H9 (cell line): ENCODE measurements around the gene ABHD16B. TPM values are rescaled to one million over a fixed set of nuclear protein-coding genes. Genes with fewer than 3 reads are reported as not detected.

Source experiments
- DNase-seq: peaks from one replicate; pipeline ENCODE4 v3.0.0-alpha.2; 2017
- H2AFZ ChIP-seq: one replicate; pipeline ENCODE4 v1.6.1; 2013; ENCODE audit warnings: mild to moderate bottlenecking, low read length, control low read depth, moderate library complexity
- H2AK5ac ChIP-seq: 2 replicates; pipeline ENCODE4 v1.6.1; 2013; ENCODE audit warnings: low read length, control low read depth, mixed read lengths; ENCODE audit not compliant: insufficient read length
- H2BK120ac ChIP-seq: one replicate; pipeline ENCODE4 v1.6.1; 2013; ENCODE audit warnings: low read depth, mild to moderate bottlenecking, low read length, control low read depth, inconsistent platforms; ENCODE audit not compliant: poor library complexity, severe bottlenecking
- H2BK12ac ChIP-seq: 2 replicates; pipeline ENCODE4 v1.6.1; 2013; ENCODE audit warnings: low read length, control low read depth, mixed read lengths, low read depth; ENCODE audit not compliant: insufficient read length
- H2BK15ac ChIP-seq: 2 replicates; pipeline ENCODE4 v1.6.1; 2013; ENCODE audit warnings: low read depth, low read length, control low read depth
- H2BK20ac ChIP-seq: one replicate; pipeline ENCODE4 v1.6.1; 2013; ENCODE audit warnings: low read depth, mild to moderate bottlenecking, low read length, control low read depth, inconsistent platforms; ENCODE audit not compliant: poor library complexity, severe bottlenecking
- H2BK5ac ChIP-seq: 2 replicates; pipeline ENCODE4 v1.6.1; 2013; ENCODE audit warnings: low read length, control low read depth, mixed read lengths; ENCODE audit not compliant: insufficient read length
- H3K14ac ChIP-seq: 2 replicates; pipeline ENCODE4 v1.6.1; 2013; ENCODE audit warnings: low read length, control low read depth; ENCODE audit not compliant: insufficient read depth
- H3K18ac ChIP-seq: 2 replicates; pipeline ENCODE4 v1.6.1; 2013; ENCODE audit warnings: low read depth, mild to moderate bottlenecking, mixed read lengths, low read length, control low read depth; ENCODE audit not compliant: insufficient read length
- H3K23ac ChIP-seq: 2 replicates; pipeline ENCODE4 v1.6.1; 2013; ENCODE audit warnings: low read length, control low read depth, mixed read lengths, low read depth; ENCODE audit not compliant: insufficient read length
- H3K23me2 ChIP-seq: 2 replicates; pipeline ENCODE4 v1.6.1; 2013; ENCODE audit warnings: low read depth, mild to moderate bottlenecking, mixed read lengths, low read length, control low read depth; ENCODE audit not compliant: insufficient read length, poor library complexity, severe bottlenecking
- H3K27ac ChIP-seq: 2 replicates; pipeline ENCODE4 v1.5.1; 2013; ENCODE audit warnings: low read length, control low read depth, mixed read lengths, low read depth; ENCODE audit not compliant: insufficient read length
- H3K27me3 ChIP-seq: 2 replicates; pipeline ENCODE4 v1.6.1; 2013; ENCODE audit warnings: low read length, control low read depth, inconsistent platforms; ENCODE audit not compliant: insufficient read depth
- H3K4ac ChIP-seq: 2 replicates; pipeline ENCODE4 v1.6.1; 2013; ENCODE audit warnings: low read depth, mild to moderate bottlenecking, control low read depth, inconsistent platforms, low read length, moderate library complexity
- H3K4me1 ChIP-seq: 2 replicates; pipeline ENCODE4 v1.6.1; 2013; ENCODE audit warnings: low read length, control low read depth, inconsistent platforms; ENCODE audit not compliant: insufficient read depth
- H3K4me2 ChIP-seq: 2 replicates; pipeline ENCODE4 v1.6.1; 2013; ENCODE audit warnings: low read length, control low read depth, mixed read lengths; ENCODE audit not compliant: insufficient read length, insufficient read depth
- H3K56ac ChIP-seq: 2 replicates; pipeline ENCODE4 v1.6.1; 2013; ENCODE audit warnings: low read depth, mild to moderate bottlenecking, mixed read lengths, low read length, control low read depth; ENCODE audit not compliant: insufficient read length
- H3K79me1 ChIP-seq: 2 replicates; pipeline ENCODE4 v1.6.1; 2013; ENCODE audit warnings: low read depth, mild to moderate bottlenecking, moderate library complexity, low read length, control low read depth, inconsistent platforms; ENCODE audit not compliant: insufficient read depth, poor library complexity, severe bottlenecking
- H3K79me2 ChIP-seq: 2 replicates; pipeline ENCODE4 v1.6.1; 2013; ENCODE audit warnings: low read length, control low read depth, inconsistent platforms; ENCODE audit not compliant: insufficient read depth
- H3K9ac ChIP-seq: 2 replicates; pipeline ENCODE4 v1.6.1; 2013; ENCODE audit warnings: low read length, control low read depth, mixed read lengths; ENCODE audit not compliant: insufficient read length; ENCODE audit errors: extremely low read depth
- H3K9me3 ChIP-seq: one replicate; pipeline ENCODE4 v1.6.1; 2013; ENCODE audit warnings: low read depth, low read length, inconsistent platforms; ENCODE audit not compliant: control insufficient read depth
- H3T11ph ChIP-seq: one replicate; pipeline ENCODE4 v1.6.1; 2013; ENCODE audit warnings: mild to moderate bottlenecking, low read length, control low read depth, inconsistent platforms
- H4K20me1 ChIP-seq: one replicate; pipeline ENCODE4 v1.6.1; 2013; ENCODE audit not compliant: control insufficient read depth, insufficient read length, insufficient read depth
- H4K5ac ChIP-seq: 2 replicates; pipeline ENCODE4 v1.6.1; 2013; ENCODE audit warnings: low read depth, mild to moderate bottlenecking, mixed read lengths, low read length, control low read depth; ENCODE audit not compliant: insufficient read length
- H4K8ac ChIP-seq: replicated peaks from 2 replicates; pipeline ENCODE4 v1.6.1; 2013; ENCODE audit warnings: low read length, control low read depth, mixed read lengths, low read depth; ENCODE audit not compliant: insufficient read length
- H4K91ac ChIP-seq: 2 replicates; pipeline ENCODE4 v1.6.1; 2013; ENCODE audit warnings: low read depth, mild to moderate bottlenecking, moderate library complexity, mixed read lengths, low read length, control low read depth; ENCODE audit not compliant: insufficient read length
- H3K27ac Mint-ChIP-seq, 3 experiments: 2 replicates in 2 of 3; 3 replicates in 1 of 3; pipeline ENCODE4 v1.8.0; 2020 to 2021; ENCODE audit warnings: mixed read lengths in 3 of 3, mild to moderate bottlenecking in 1 of 3, moderate library complexity in 1 of 3
- H3K27me3 Mint-ChIP-seq: 2 replicates; pipeline ENCODE4 v1.8.0; 2021; ENCODE audit warnings: low read depth, mild to moderate bottlenecking, moderate library complexity, mixed read lengths
- H3K36me3 Mint-ChIP-seq, 3 experiments: 2 replicates in 2 of 3; 3 replicates in 1 of 3; pipeline ENCODE4 v1.8.0; 2020 to 2021; ENCODE audit warnings: low read depth in 3 of 3, mixed read lengths in 3 of 3; ENCODE audit not compliant: insufficient read depth in 1 of 3
- H3K4me1 Mint-ChIP-seq, 2 experiments: 2 replicates each; pipeline ENCODE4 v1.8.0; 2020; ENCODE audit warnings: mixed read lengths in 2 of 2
- H3K4me3 Mint-ChIP-seq, 2 experiments: 2 replicates in 1 of 2; 3 replicates in 1 of 2; pipeline ENCODE4 v1.8.0; 2020 to 2021; ENCODE audit warnings: mild to moderate bottlenecking in 2 of 2, mixed read lengths in 2 of 2, moderate library complexity in 1 of 2
- H3K9me3 Mint-ChIP-seq, 2 experiments: 2 replicates in 1 of 2; 3 replicates in 1 of 2; pipeline ENCODE4 v1.8.0; 2020; ENCODE audit warnings: mild to moderate bottlenecking in 2 of 2, mixed read lengths in 2 of 2, moderate library complexity in 1 of 2
- CTCF ChIP-seq: fragments of 200-600 bp; sonication (generic); conservative IDR thresholded peaks from 3 replicates; pipeline ENCODE4 v1.8.0; 2021; ENCODE audit warnings: antibody characterized with exemption, mild to moderate bottlenecking
- WGBS: extraction: QIAGEN DNeasy Blood & Tissue Kit; methylation state at CpG from one replicate; pipeline ENCODE4 v1.1.7; 2013; ENCODE audit warnings: missing lambda C conversion rate, low lambda C conversion rate, mixed read lengths; ENCODE audit not compliant: insufficient read length; ENCODE audit errors: extremely low coverage; 5-methylcytosine and 5-hydroxymethylcytosine counted together
- total RNA-seq: library from RNA; stranded (reverse); gene quantifications from 2 replicates; pipeline ENCODE4 v1.2.1, GENCODE V29; 2021

The ABHD16B gene
- total RNA-seq, 1 experiment from 2014 or later = not detected

- no peak overlapping the region for H2BK5ac ChIP-seq
- H3K27me3 Mint-ChIP-seq = no peaks in the 10 kb centered on the region
- H2BK12ac ChIP-seq = no peak overlapping the region
- H3K23me2 ChIP-seq = no peaks in the 10 kb centered on the region
- no peaks in the 10 kb centered on the region for H3K27me3 ChIP-seq
- no peaks in the 10 kb centered on the region; the same call in 1 of the 2 replicates for H3K79me2 ChIP-seq
- H3K79me1 ChIP-seq = peaks cover 4% of the 10 kb centered on the region
- peaks cover 0 to 10% (median 3%) of the 10 kb centered on the region in 3 experiments; a peak in 4 of 7 replicates for H3K36me3 Mint-ChIP-seq
- H3K4me3 Mint-ChIP-seq = no peak overlapping the region
- no peak overlapping the region for H3K23ac ChIP-seq
- H4K5ac ChIP-seq = no peak overlapping the region
- H3K9ac ChIP-seq = no peak overlapping the region
- no peak for DNase-seq
- H4K20me1 ChIP-seq = no peaks in the 10 kb centered on the region
- no peak overlapping the region for H3K18ac ChIP-seq
- H4K8ac ChIP-seq = no peak overlapping the region
- H3K14ac ChIP-seq = no peak overlapping the region
- no peaks in the 10 kb centered on the region for H3K9me3 ChIP-seq
- no peak overlapping the region for H4K91ac ChIP-seq
- peaks cover 6 to 14% of the 10 kb centered on the region in 2 experiments; a peak in 2 of 4 replicates for H3K4me1 Mint-ChIP-seq
- no peaks in the 10 kb centered on the region; a peak in 2 of 5 replicates for H3K9me3 Mint-ChIP-seq
- no peak overlapping the region for H3K56ac ChIP-seq
- WGBS = no CpG with 5 or more reads among the region's 14 CpGs
- H2AFZ ChIP-seq = no peak overlapping the region
- no peak overlapping the region for H2BK15ac ChIP-seq
- no peak overlapping the region for H2BK20ac ChIP-seq
- H2AK5ac ChIP-seq = no peak overlapping the region
- no peak overlapping the region for H2BK120ac ChIP-seq
- no peaks in the 10 kb centered on the region for H3K4me1 ChIP-seq
- H3K27ac ChIP-seq = no peak overlapping the region
- H3T11ph ChIP-seq = no peak overlapping the region
- H3K4ac ChIP-seq = no peak overlapping the region
- TF ChIP-seq CTCF = no peak
- no peak overlapping the region for H3K27ac Mint-ChIP-seq
- no peak overlapping the region for H3K4me2 ChIP-seq
Observed at GRCh38 chr20:63815615-63816253, 45.6 kb upstream of the ABHD16B start.
